GM12878 (cell line): ENCODE measurements around the gene C4orf36. TPM values are rescaled to one million over a fixed set of nuclear protein-coding genes. Genes with fewer than 3 reads are reported as not detected.

Experiments
- CBFB ChIP-seq: IDR thresholded peaks from 2 replicates; pipeline ENCODE4 v1.6.1; 2016; ENCODE audit warnings: antibody characterized with exemption, low read depth
- CBX5 ChIP-seq: sonication (generic); IDR thresholded peaks from 2 replicates; pipeline ENCODE4 v1.6.1; 2016; ENCODE audit warnings: low read depth, moderate library complexity, mild to moderate bottlenecking, inconsistent platforms
- CHD1 ChIP-seq: IDR thresholded peaks from 2 replicates; pipeline ENCODE4 v1.6.1; 2012; ENCODE audit warnings: low read depth, low read length, improper control_type of control experiment
- EGR1 ChIP-seq, 2 experiments: IDR thresholded peaks; 1 replicate in 1 of 2; 2 replicates in 1 of 2; pipeline ENCODE4 v1.6.1; 2011 to 2012; ENCODE audit warnings: low read depth in 2 of 2, low read length in 2 of 2, borderline replicate concordance in 1 of 2, mild to moderate bottlenecking in 1 of 2, moderate library complexity in 1 of 2
- EP300 ChIP-seq, 2 experiments: fragments of 150-350 bp in 1 of 2; IDR thresholded peaks; 2 replicates each; pipeline ENCODE4 v1.6.1; 2011 to 2012; ENCODE audit warnings: low read depth in 2 of 2, low read length in 2 of 2, borderline replicate concordance in 1 of 2, improper control_type of control experiment in 1 of 2, inconsistent platforms in 1 of 2; ENCODE audit not compliant: control insufficient read depth in 1 of 2
- FOXM1 ChIP-seq: IDR thresholded peaks from 2 replicates; pipeline ENCODE4 v1.6.1; 2012; ENCODE audit warnings: low read depth, mild to moderate bottlenecking, inconsistent platforms, low read length, moderate library complexity
- IKZF1 ChIP-seq: fragments of 450-650 bp; conservative IDR thresholded peaks from 2 replicates; pipeline ENCODE4 v1.6.1; 2017; ENCODE audit warnings: antibody characterized with exemption, mild to moderate bottlenecking
- IKZF2 ChIP-seq, 2 experiments: fragments of 450-650 bp; IDR thresholded peaks; 2 replicates each; pipeline ENCODE4 v1.6.1; 2017; ENCODE audit warnings: mild to moderate bottlenecking in 2 of 2, moderate library complexity in 2 of 2
- JUND ChIP-seq: IDR thresholded peaks from 2 replicates; pipeline ENCODE4 v1.6.1; 2012; ENCODE audit warnings: low read depth, mild to moderate bottlenecking, low read length, improper control_type of control experiment, moderate library complexity
- MEF2A ChIP-seq: IDR thresholded peaks from 2 replicates; pipeline ENCODE4 v1.6.1; 2011; ENCODE audit warnings: low read depth, mild to moderate bottlenecking, low read length, moderate library complexity; ENCODE audit not compliant: insufficient read depth
- MYB ChIP-seq: fragments of 150-350 bp; IDR thresholded peaks from 2 replicates; pipeline ENCODE4 v1.6.1; 2014; ENCODE audit warnings: mild to moderate bottlenecking, low read depth, low read length, borderline replicate concordance
- NBN ChIP-seq: fragments of 450-650 bp; IDR thresholded peaks from 2 replicates; pipeline ENCODE4 v1.6.1; 2016
- NFIC ChIP-seq: IDR thresholded peaks from 2 replicates; pipeline ENCODE4 v1.6.1; 2012; ENCODE audit warnings: low read depth, mild to moderate bottlenecking, inconsistent platforms, low read length, moderate library complexity
- NR2C2 ChIP-seq: IDR thresholded peaks from 2 replicates; pipeline ENCODE4 v1.6.1; 2011; ENCODE audit warnings: borderline replicate concordance, low read depth; ENCODE audit not compliant: control insufficient read depth, insufficient read length
- NR2F1 ChIP-seq: fragments of 450-650 bp; conservative IDR thresholded peaks from 2 replicates; pipeline ENCODE4 v1.6.1; 2017; ENCODE audit warnings: mild to moderate bottlenecking
- POLR2AphosphoS5 ChIP-seq: IDR thresholded peaks from 2 replicates; pipeline ENCODE4 v1.6.1; 2011; ENCODE audit warnings: mild to moderate bottlenecking, low read length, inconsistent platforms
- POU2F2 ChIP-seq: IDR thresholded peaks from 3 replicates; pipeline ENCODE4 v1.6.1; 2011; ENCODE audit warnings: low read depth, mild to moderate bottlenecking, low read length, borderline replicate concordance
- RELA ChIP-seq: fragments of 450-650 bp; IDR thresholded peaks from 2 replicates; pipeline ENCODE4 v1.8.0; 2014; ENCODE audit warnings: borderline replicate concordance; ENCODE audit not compliant: partially characterized antibody
- RELB ChIP-seq: fragments of 450-650 bp; IDR thresholded peaks from 2 replicates; pipeline ENCODE4 v1.6.1; 2017; ENCODE audit warnings: low read depth, mild to moderate bottlenecking, moderate library complexity
- SMC3 ChIP-seq: IDR thresholded peaks from 2 replicates; pipeline ENCODE4 v1.6.1; 2011; ENCODE audit warnings: low read length, improper control_type of control experiment, borderline replicate concordance
- SPI1 ChIP-seq: IDR thresholded peaks from 2 replicates; pipeline ENCODE4 v1.6.1; 2011; ENCODE audit warnings: low read depth, mild to moderate bottlenecking, low read length, moderate library complexity, borderline replicate concordance; ENCODE audit not compliant: insufficient read depth
- SREBF1 ChIP-seq: IDR thresholded peaks from 2 replicates; pipeline ENCODE4 v1.6.1; 2012; ENCODE audit warnings: mild to moderate bottlenecking, low read length
- STAT1 ChIP-seq: fragments of 450-650 bp; conservative IDR thresholded peaks from 2 replicates; pipeline ENCODE4 v1.6.1; 2014; ENCODE audit warnings: antibody characterized with exemption, mild to moderate bottlenecking
- USF2 ChIP-seq: IDR thresholded peaks from 2 replicates; pipeline ENCODE4 v1.6.1; 2011; ENCODE audit warnings: low read depth, low read length, improper control_type of control experiment, borderline replicate concordance
- YY1 ChIP-seq: IDR thresholded peaks from 2 replicates; pipeline ENCODE4 v1.6.1; 2011; ENCODE audit warnings: low read depth, mild to moderate bottlenecking, low read length
- ZNF217 ChIP-seq: fragments of 450-650 bp; IDR thresholded peaks from 2 replicates; pipeline ENCODE4 v1.6.1; 2017; ENCODE audit warnings: antibody characterized with exemption, mild to moderate bottlenecking
- ZNF384 ChIP-seq: IDR thresholded peaks from 2 replicates; pipeline ENCODE4 v1.6.1; 2012; ENCODE audit warnings: low read depth, mild to moderate bottlenecking, low read length, improper control_type of control experiment, borderline replicate concordance
- polyA plus RNA-seq, 11 experiments: library from polyadenylated mRNA; depleted of rRNA in 4 of 11; unstranded in 6 of 11; stranded (reverse) in 5 of 11; fragments of >200 nt; fragmentation: Nextera tagmentation in 4 of 11; fragmentation: Illumina TruSeq in 1 of 11; extraction: Ambion mirVana in 4 of 11; extraction: Trizol in 1 of 11; gene quantifications; 1 replicate in 1 of 11; 2 replicates in 10 of 11; pipeline versions ENCODE4 v1.2.1 to v1.2.3, GENCODE V29; 2011 to 2016; ENCODE audit warnings: inconsistent platforms in 2 of 11, missing spikeins in 2 of 11, low read depth in 1 of 11
- total RNA-seq, 4 experiments: library from RNA; depleted of rRNA in 3 of 4; stranded (reverse); fragments of >200 nt in 3 of 4; fragmentation: Illumina TruSeq in 1 of 4; extraction: Trizol in 1 of 4; gene quantifications; 2 replicates each; pipeline versions ENCODE4 v1.2.1 to v1.2.3, GENCODE V29; 2013 to 2021
- TF ChIP-seq, protein P1 (sequence below): IDR thresholded peaks from 2 replicates; pipeline ENCODE4 v1.6.1; 2012; ENCODE audit warnings: low read length, inconsistent platforms

Gene C4orf36
- total and polyA plus RNA-seq, 10 of the 15 experiments (the other 5 are each of a cell fraction or from before 2014, with no cell fraction given), result 0.35 to 2.7 (median 1.3) TPM; not detected in 2

DNA sequence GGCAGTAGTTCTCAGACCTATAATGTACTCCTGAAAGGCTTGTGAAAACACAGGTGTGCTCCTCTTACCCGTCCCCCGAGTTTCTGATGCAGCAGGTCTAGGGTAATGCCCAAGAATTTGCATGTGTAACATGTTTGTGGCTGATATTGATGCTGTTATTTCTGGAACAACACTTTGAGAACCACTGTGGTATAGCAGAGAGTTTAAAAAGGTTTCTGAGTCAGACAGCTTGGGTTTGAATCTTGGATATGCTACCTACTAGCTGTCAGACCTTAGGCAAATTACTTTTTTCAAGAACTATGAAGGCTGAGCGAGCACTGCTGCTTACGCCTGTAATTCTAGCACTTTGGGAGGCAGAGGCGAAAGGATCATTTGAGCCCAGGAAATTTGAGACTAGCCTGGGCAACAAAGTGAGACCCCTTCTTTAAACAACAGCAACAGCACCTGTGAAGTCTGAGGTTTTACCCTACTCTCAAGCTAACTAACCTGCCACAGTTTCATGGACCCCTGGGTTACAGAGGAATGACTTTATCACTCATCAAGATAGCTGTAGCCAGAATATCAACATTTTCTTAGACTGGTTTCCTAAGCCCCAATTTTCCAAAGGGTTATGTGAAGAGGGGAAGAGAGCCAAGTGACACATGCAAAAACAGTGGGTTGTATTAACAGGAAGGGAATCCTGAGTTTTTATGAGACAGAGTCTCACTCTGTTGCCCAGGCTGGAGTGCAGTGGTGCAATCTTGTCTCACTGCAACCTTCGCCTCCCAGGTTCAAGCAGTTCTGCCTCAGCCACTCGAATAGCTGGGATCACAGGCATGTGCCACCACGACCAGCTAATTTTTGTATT is 47.7 kb upstream of the C4orf36 start (continued):
- TF ChIP-seq RELB (peak; percentile 80; the same call in 1 of the 2 replicates), ZNF384 (peak; percentile 62), YY1 (no peak), NR2F1 (peak; percentile 61), CBFB (peak; percentile 69; the same call in 1 of the 2 replicates), POLR2AphosphoS5 (peak; percentile 61; the same call in 1 of the 2 replicates), FOXM1 (peak; percentile 91), ZNF217 (peak; percentile 65; the same call in 1 of the 2 replicates), CHD1 (no peak), RELA (no peak), NR2C2 (no peak), STAT1 (no peak), IKZF2 (IDR thresholded peaks at IDR 0.05) (peak; percentile 67 to 84; a peak in 3 of 4 replicates), EP300 (IDR thresholded peaks at IDR 0.05; ENCODE audit: borderline replicate concordance in 1 of 2, control insufficient read depth in 1 of 2, low read depth in 2 of 2, low read length in 2 of 2) (peak; percentile 85 to 91), MEF2A (peak; percentile 99), POU2F2 (peak; percentile 99), SREBF1 (peak; percentile 35), SPI1 (no peak), USF2 (no peak), NFIC (peak; percentile 93), EGR1 (IDR thresholded peaks at IDR 0.05; ENCODE audit: borderline replicate concordance in 1 of 2, low read depth in 2 of 2, low read length in 2 of 2) (no peak), SMC3 (peak; percentile 18; the same call in 1 of the 2 replicates), JUND (no peak), IKZF1 (peak; percentile 71), MYB (no peak), CBX5 (0 out of 2 replicates have a peak, but pooled peaks have one; percentile 70), NBN (0 out of 2 replicates have a peak, but pooled peaks have one; percentile 27)
- TF ChIP-seq, protein P1, sequence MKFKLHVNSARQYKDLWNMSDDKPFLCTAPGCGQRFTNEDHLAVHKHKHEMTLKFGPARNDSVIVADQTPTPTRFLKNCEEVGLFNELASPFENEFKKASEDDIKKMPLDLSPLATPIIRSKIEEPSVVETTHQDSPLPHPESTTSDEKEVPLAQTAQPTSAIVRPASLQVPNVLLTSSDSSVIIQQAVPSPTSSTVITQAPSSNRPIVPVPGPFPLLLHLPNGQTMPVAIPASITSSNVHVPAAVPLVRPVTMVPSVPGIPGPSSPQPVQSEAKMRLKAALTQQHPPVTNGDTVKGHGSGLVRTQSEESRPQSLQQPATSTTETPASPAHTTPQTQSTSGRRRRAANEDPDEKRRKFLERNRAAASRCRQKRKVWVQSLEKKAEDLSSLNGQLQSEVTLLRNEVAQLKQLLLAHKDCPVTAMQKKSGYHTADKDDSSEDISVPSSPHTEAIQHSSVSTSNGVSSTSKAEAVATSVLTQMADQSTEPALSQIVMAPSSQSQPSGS, result peak; percentile 95
